PC-9 (cell line): ENCODE data around the gene USP49. TPM values are rescaled to one million over a fixed set of nuclear protein-coding genes. Genes with fewer than 3 reads are reported as not detected.

Source experiments
- BruUV-seq: library from RNA; stranded (reverse); fragments of 400-500 nt; replicated peaks from 2 replicates; lab custom pipeline; 2021; lab: Mats Ljungman, UMichigan
- CTCF ChIA-PET: fragments of 300-600 bp; sonication (Branson Sonifier 250); formaldehyde crosslinking; loops from one replicate; lab custom pipeline; 2022; ENCODE audit warnings: antibody characterized with exemption; lab: Charles Lee
- POLR2A ChIA-PET: fragments of 300-600 bp; sonication (Branson Sonifier 250); formaldehyde crosslinking; loops from one replicate; lab custom pipeline; 2022; ENCODE audit warnings: antibody characterized with exemption; ENCODE audit not compliant: unreplicated experiment; lab: Charles Lee
- DNase-seq, 2 experiments: peaks; one replicate each; pipeline versions ENCODE4 v3.0.0 to v3.0.0-alpha.2; 2015 to 2022; ENCODE audit warnings: mixed read lengths in 1 of 2
- H2AFZ ChIP-seq: fragments of 200-600 bp; sonication (generic); 2 replicates; pipeline ENCODE4 v1.8.1; 2017; ENCODE audit warnings: antibody characterized with exemption
- H3F3A ChIP-seq: fragments of 200-600 bp; sonication (generic); 2 replicates; pipeline ENCODE4 v1.8.1; 2017; ENCODE audit warnings: antibody characterized with exemption, mild to moderate bottlenecking, low read depth; ENCODE audit not compliant: insufficient read depth
- H3K27ac ChIP-seq: fragments of 200-600 bp; sonication (generic); 2 replicates; pipeline ENCODE4 v1.6.1; 2016; ENCODE audit warnings: mixed run types
- H3K27me3 ChIP-seq: fragments of 200-600 bp; sonication (generic); 2 replicates; pipeline ENCODE4 v1.6.1; 2016; ENCODE audit warnings: low read depth, mixed run types; ENCODE audit not compliant: insufficient read depth
- H3K36me3 ChIP-seq: fragments of 200-600 bp; sonication (generic); 2 replicates; pipeline ENCODE4 v1.6.1; 2016; ENCODE audit warnings: low read depth, mixed run types
- H3K4me1 ChIP-seq: fragments of 200-600 bp; sonication (generic); replicated peaks from 2 replicates; pipeline ENCODE4 v1.6.1; 2016; ENCODE audit warnings: mixed run types; ENCODE audit not compliant: insufficient read depth
- H3K4me2 ChIP-seq: fragments of 200-600 bp; sonication (generic); 2 replicates; pipeline ENCODE4 v1.6.1; 2017; ENCODE audit warnings: mixed run types
- H3K4me3 ChIP-seq: fragments of 200-600 bp; sonication (generic); 2 replicates; pipeline ENCODE4 v1.6.1; 2016; ENCODE audit warnings: mixed run types
- H3K79me2 ChIP-seq: fragments of 200-600 bp; sonication (generic); 2 replicates; pipeline ENCODE4 v1.6.1; 2017; ENCODE audit warnings: low read depth, mixed run types
- H3K9me2 ChIP-seq: fragments of 200-600 bp; sonication (generic); 2 replicates; pipeline ENCODE4 v1.8.1; 2017; ENCODE audit warnings: mild to moderate bottlenecking; ENCODE audit not compliant: insufficient read depth
- H3K9me3 ChIP-seq: fragments of 200-600 bp; sonication (generic); 2 replicates; pipeline ENCODE4 v1.8.1; 2016; ENCODE audit warnings: low read depth; ENCODE audit not compliant: insufficient read depth
- H4K20me1 ChIP-seq: fragments of 200-600 bp; sonication (generic); 2 replicates; pipeline ENCODE4 v1.8.1; 2017; ENCODE audit not compliant: insufficient read depth
- EZH2 ChIP-seq: fragments of 200-600 bp; sonication (generic); IDR thresholded peaks from 2 replicates; pipeline ENCODE4 v1.8.0; 2017; ENCODE audit warnings: antibody characterized with exemption, low read depth
- intact Hi-C: fragments of 100-400 bp; cut with micrococcal nuclease; formaldehyde crosslinking; loops from one replicate; pipeline ENCODE4 v1.10.0; 2022; ENCODE audit not compliant: unreplicated experiment
- total RNA-seq: library from RNA; stranded (reverse); gene quantifications from 2 replicates; pipeline ENCODE4 v1.2.3, GENCODE V29; 2021
- TF ChIP-seq, protein P1 (sequence below): fragments of 200-600 bp; sonication (generic); conservative IDR thresholded peaks from 2 replicates; pipeline ENCODE4 v1.6.1; 2017; ENCODE audit warnings: mixed run types, antibody characterized with exemption, mild to moderate bottlenecking, moderate library complexity

The USP49 gene
- total RNA-seq, 1 experiment from 2014 or later, result 10.9 TPM

DNA sequence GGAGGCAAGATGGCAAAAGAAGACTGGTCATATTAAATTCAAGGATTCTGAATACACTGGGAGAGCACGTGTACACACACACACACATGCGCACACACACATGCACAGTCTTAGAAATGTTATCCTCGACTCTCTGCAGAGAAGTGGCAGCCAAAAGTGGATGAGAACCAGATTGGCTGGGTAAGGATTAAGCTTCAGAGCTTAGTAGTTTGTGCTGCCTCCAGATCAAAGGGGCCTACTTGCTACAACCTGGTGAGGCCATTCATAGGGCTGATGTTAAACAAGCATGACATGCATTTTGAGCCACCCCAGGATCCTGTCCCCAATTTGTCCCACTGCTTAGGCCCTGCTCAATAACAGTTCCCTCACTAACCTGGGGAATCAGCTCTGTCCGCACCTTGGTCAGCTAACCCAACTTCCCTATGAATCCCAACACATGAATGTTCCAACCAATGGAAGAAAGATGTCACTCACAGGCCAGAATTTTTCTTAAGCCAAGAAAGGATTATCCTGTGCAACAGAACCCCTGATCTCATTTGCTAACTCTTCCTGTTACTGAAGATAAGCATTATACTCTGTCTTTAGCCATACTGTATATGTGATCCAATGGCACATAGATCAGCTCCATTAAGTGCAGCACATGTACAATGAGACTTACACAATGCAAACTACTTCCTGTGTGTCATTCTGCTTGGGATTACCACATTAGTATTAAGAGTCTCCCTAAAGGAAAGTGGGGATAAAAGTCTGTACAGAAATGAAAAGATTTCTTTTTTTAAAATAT, 76.7 kb downstream of the USP49 start:
- Histone ChIP-seq H2AFZ (no peak overlapping the region), H3K79me2 (no peaks in the 10 kb centered on the region), H4K20me1 (no peaks in the 10 kb centered on the region), H3K27me3 (no peaks in the 10 kb centered on the region), H3K9me2 (no peaks in the 10 kb centered on the region), H3K4me2 (no peak overlapping the region), H3K4me3 (no peak overlapping the region), H3F3A (peaks cover 4% of the 10 kb centered on the region; the same call in 1 of the 2 replicates), H3K36me3 (no peaks in the 10 kb centered on the region), H3K4me1 (no peaks in the 10 kb centered on the region), H3K9me3 (no peaks in the 10 kb centered on the region), H3K27ac (no peak overlapping the region)
- no peak for DNase-seq
- no TSS peak for BruUV-seq
- intact Hi-C loops, result no loop called here
- ChIA-PET CTCF (no interaction called here), POLR2A (interaction anchor here (0.8 kb wide), 1 partner anchor 123 kb away, joined by 19 read pairs; the partner anchor contains the start of gene CCND3)
- no peak for TF ChIP-seq EZH2
- TF ChIP-seq, protein P1, sequence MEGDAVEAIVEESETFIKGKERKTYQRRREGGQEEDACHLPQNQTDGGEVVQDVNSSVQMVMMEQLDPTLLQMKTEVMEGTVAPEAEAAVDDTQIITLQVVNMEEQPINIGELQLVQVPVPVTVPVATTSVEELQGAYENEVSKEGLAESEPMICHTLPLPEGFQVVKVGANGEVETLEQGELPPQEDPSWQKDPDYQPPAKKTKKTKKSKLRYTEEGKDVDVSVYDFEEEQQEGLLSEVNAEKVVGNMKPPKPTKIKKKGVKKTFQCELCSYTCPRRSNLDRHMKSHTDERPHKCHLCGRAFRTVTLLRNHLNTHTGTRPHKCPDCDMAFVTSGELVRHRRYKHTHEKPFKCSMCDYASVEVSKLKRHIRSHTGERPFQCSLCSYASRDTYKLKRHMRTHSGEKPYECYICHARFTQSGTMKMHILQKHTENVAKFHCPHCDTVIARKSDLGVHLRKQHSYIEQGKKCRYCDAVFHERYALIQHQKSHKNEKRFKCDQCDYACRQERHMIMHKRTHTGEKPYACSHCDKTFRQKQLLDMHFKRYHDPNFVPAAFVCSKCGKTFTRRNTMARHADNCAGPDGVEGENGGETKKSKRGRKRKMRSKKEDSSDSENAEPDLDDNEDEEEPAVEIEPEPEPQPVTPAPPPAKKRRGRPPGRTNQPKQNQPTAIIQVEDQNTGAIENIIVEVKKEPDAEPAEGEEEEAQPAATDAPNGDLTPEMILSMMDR, result no peak

DNA sequence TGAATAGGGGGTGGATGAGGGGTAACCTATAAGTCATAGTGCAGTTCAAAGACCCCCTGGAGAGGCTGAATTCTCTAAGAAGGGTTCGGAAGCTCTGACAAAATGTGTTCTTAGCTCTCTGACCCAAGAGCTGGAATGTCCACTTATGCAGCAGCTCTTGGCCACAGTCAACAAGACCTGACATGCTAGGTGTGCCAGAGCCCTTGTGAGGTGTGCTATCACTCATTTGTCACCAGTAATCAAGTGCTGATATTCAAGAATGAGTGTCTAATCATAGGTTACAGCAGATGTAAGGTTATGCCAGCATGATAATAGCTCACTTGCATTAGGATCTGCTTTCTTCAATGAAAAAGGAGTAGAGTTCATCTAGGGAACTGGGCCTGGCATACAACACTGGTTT, 79.6 kb downstream of the USP49 start:
- Histone ChIP-seq H3K9me3 (no peaks in the 10 kb centered on the region), H3F3A (peaks cover 4% of the 10 kb centered on the region; the same call in 1 of the 2 replicates), H3K9me2 (no peaks in the 10 kb centered on the region), H3K27ac (no peak overlapping the region), H3K27me3 (no peaks in the 10 kb centered on the region), H3K79me2 (no peaks in the 10 kb centered on the region), H3K4me3 (no peak overlapping the region), H3K4me2 (no peak overlapping the region), H4K20me1 (no peaks in the 10 kb centered on the region), H3K36me3 (no peaks in the 10 kb centered on the region), H2AFZ (no peak overlapping the region), H3K4me1 (no peaks in the 10 kb centered on the region)
- intact Hi-C loops, result no loop called here
- TF ChIP-seq, protein P1, result no peak
- no peak for TF ChIP-seq EZH2
- no peak for DNase-seq
- POLR2A ChIA-PET, result interaction anchor here (0.6 to 0.8 kb wide), 2 partner anchors 9 to 26 kb away, joined by 5 read pairs; no protein-coding TSS in a partner anchor
- CTCF ChIA-PET, result interaction anchor here (0.5 kb wide), 1 partner anchor 90 kb away, joined by 3 read pairs; no protein-coding TSS in a partner anchor
- no TSS peak for BruUV-seq

DNA sequence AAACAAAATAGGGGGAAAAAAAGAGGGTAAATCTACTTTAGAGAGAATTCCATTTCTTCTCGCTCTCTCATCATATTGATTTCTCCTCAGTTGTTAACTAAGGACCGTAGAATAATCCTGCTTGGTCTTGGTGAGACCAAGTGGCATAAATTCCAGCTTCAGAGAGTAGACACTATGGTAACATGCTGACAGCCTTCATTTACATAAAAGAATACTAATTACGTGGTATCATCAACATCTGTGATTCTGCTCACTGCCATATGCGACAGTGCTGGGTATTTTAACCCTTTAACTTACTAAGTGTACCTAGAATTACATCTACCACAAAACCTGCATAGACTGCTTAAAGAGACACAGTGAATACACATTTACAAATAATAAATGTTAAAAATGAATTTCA, 80.5 kb downstream of the USP49 start:
- Histone ChIP-seq H3K9me3 (no peaks in the 10 kb centered on the region), H3K36me3 (no peaks in the 10 kb centered on the region), H3K27me3 (no peaks in the 10 kb centered on the region), H3K4me1 (no peaks in the 10 kb centered on the region), H2AFZ (no peak overlapping the region), H3K4me2 (no peak overlapping the region), H3K9me2 (no peaks in the 10 kb centered on the region), H3K27ac (no peak overlapping the region), H4K20me1 (no peaks in the 10 kb centered on the region), H3K79me2 (no peaks in the 10 kb centered on the region), H3F3A (peaks cover 4% of the 10 kb centered on the region; the same call in 1 of the 2 replicates), H3K4me3 (no peak overlapping the region)
- POLR2A ChIA-PET, result no interaction called here
- no peak for DNase-seq
- BruUV-seq, result no TSS peak
- CTCF ChIA-PET, result interaction anchor here (0.8 kb wide), 1 partner anchor 22 kb away, joined by 3 read pairs; no protein-coding TSS in a partner anchor
- intact Hi-C loops, result no loop called here
- TF ChIP-seq, protein P1, result no peak
- no peak for TF ChIP-seq EZH2
